CD4-positive, alpha-beta T cell treated with Interleukin-6 for 4 hours (primary cell): ENCODE measurements around the gene STAB1.

Experiments used
- DNase-seq: peaks from one replicate; pipeline ENCODE4 v3.0.0-alpha.2; 2020; ENCODE audit warnings: mixed read lengths

STAB1 gene

DNA sequence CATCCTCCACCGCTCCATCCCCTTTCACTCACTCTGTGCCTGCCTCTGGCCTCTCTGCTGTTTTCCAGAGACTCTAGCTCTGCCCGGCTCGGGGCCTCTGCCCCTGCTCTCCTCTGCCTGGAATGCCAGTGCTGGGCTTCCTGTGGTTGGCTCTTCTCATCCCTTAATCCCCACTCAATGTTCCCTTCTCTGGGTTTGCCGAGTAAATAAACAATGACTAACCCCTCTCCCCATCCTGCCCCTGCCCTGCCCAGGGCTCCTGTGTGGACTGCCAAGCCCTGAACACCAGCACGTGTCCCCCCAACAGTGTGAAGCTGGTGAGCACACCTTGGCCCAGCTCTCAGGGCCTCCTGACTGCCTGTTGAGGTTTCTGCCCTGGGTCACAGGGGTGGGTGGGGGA is 12.2 kb downstream of the STAB1 start:
- DNase-seq, result no peak

DNA sequence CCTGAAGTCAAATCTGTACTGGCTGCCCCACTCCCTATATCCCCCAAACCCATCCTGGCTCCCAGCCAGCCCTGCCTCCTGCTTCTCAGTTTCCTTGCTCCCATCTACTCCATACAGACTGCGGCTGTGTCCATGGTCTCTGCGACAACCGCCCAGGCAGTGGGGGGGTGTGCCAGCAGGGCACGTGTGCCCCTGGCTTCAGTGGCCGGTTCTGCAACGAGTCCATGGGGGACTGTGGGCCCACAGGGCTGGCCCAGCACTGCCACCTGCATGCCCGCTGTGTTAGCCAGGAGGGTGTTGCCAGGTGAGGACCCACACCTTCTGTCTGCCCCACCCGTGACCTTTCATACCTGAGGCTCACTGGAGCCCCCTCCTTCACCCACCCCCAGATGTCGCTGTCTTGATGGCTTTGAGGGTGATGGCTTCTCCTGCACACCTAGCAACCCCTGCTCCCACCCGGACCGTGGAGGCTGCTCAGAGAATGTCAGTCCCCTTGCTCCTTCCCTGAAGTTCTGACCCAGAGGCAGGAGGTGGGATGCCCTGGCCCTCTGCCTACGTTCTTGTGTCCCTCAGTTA is 14.7 kb downstream of the STAB1 start:
- DNase-seq, result no peak

DNA sequence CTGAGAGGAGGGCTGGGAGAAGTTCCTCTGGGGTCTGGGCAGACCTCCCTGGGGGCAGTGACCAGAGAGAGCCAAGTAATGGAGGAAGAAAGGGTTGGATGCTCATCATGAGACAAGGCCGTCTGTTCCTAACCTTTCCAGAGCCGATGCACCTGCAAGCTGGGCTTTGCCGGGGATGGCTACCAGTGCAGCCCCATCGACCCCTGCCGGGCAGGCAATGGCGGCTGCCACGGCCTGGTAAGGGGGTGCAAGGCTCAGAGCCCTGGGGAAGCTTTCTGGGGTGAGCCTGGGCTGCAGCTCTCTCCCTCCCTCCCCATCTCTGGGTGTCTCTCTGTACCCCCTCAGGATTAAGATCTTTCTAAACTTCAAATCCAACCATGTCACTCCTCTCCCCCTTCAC is 16.4 kb downstream of the STAB1 start:
- no peak for DNase-seq

DNA sequence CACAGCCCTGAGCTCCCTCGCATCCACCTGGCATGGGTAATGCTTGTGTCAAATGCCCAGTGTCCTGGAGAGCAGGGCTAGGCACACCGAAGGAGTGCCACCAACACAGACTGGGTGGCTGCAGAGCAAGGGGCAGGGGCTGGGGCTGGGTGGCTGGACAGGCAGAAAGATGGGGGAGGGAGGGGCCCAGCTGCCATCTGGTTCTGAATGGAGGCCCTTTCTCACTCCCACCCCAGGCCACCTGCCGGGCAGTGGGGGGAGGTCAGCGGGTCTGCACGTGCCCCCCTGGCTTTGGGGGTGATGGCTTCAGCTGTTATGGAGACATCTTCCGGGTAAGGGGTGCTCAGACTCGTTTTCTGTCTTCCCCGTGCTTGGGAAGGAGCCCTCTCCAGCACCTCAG is 17.0 kb downstream of the STAB1 start:
- DNase-seq, result no peak

DNA sequence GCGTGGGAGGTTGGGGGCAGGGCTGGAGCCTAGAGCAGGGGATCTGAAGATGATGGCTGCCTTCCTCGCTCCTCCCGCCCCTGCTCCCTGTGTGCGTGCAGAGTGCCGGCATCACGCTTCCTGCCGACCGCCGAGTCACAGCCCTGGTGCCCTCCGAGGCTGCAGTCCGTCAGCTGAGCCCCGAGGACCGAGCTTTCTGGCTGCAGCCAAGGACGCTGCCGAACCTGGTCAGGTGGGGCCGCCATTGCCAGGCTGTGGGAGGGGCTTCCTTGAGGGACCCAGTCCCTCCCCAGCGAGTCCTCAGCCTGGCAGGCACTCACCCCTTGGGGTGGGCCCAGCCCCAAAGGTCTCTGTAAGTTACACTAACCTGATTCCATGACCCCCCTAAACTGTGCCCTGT is 17.6 kb downstream of the STAB1 start:
- no peak for DNase-seq

DNA sequence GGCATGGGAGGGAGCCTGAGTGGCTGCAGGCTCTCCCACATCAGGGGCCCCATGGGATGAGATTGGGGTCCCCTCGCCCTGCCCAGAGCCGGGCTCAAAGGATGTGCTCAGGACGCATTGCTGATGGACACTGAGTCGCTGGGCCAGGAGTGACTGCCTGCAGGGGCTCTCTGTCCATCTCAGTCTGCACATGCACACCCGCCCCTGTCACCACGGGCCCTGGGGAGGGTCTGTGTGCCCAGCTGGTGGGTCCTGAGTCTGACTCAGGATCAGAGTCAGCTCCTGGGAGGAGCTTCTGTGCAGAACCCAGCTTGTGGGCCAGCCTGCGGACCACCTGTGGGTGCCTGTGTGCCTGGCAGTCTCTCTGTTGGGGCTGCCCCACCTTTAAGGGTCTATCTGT is 18.1 kb downstream of the STAB1 start:
- no peak for DNase-seq

DNA sequence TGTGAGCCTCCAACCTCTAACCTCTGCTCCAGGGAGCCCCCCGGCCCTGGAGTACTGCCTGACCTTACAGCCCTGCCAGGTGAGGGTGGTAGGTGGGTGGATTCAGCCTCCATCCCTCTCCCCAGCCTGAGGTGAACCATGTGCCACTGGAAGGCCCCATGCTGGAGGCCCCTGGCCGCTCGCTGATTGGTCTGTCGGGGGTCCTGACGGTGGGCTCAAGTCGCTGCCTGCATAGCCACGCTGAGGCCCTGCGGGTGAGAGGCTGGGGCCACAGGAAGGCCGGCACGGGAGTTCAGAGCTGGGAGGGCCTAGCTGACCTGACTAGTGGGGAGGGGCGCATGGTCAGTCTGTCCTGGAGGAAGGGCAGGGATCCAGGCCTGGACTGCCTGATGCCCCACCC is 19.4 kb downstream of the STAB1 start:
- DNase-seq, result no peak

DNA sequence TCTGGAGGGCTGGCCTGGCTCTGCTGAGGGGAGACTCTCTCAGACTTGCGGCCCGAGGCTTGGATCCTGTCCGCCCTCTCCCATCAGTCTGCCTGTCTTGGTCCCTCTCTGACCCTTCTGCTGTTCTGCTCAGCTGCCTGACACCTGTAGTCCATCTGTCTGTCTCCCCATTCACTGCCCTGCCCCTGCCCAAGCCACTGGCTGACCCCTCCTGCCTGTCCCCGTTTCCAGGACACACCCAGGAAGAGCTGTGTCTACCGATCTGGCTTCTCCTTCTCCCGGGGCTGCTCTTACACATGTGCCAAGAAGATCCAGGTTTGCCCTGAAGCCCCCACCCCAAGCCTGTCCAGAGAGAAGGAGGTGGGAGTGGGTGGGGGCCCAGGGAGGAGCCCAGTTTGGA is 20.1 kb downstream of the STAB1 start:
- DNase-seq, result no peak

DNA sequence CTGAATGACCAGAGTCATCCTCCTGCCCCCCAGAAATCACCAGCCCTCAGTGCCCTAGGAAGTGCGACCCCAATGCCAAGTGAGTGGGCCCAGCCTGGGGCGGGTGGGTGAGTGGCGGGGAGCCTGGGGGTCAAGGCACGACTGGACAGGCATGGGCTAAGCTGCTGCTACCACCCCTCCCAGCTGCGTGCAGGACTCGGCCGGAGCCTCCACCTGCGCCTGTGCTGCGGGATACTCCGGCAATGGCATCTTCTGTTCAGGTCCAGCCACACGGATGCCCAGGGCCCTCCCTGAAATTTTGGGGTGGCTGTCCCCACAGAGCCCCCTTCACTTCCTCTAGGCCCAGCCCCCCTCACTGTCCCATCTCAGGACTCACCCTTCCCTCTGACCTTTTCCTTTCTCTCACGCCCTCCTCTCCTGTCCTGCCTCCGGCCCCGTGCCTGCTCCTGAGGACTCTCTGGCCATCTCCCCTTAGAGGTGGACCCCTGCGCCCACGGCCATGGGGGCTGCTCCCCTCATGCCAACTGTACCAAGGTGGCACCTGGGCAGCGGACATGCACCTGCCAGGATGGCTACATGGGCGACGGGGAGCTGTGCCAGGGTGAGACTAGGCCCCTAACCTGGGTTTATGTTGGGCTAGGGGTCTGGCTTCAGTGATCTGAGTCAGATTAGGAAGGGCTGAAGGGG is 21.5 kb downstream of the STAB1 start:
- DNase-seq, result no peak

DNA sequence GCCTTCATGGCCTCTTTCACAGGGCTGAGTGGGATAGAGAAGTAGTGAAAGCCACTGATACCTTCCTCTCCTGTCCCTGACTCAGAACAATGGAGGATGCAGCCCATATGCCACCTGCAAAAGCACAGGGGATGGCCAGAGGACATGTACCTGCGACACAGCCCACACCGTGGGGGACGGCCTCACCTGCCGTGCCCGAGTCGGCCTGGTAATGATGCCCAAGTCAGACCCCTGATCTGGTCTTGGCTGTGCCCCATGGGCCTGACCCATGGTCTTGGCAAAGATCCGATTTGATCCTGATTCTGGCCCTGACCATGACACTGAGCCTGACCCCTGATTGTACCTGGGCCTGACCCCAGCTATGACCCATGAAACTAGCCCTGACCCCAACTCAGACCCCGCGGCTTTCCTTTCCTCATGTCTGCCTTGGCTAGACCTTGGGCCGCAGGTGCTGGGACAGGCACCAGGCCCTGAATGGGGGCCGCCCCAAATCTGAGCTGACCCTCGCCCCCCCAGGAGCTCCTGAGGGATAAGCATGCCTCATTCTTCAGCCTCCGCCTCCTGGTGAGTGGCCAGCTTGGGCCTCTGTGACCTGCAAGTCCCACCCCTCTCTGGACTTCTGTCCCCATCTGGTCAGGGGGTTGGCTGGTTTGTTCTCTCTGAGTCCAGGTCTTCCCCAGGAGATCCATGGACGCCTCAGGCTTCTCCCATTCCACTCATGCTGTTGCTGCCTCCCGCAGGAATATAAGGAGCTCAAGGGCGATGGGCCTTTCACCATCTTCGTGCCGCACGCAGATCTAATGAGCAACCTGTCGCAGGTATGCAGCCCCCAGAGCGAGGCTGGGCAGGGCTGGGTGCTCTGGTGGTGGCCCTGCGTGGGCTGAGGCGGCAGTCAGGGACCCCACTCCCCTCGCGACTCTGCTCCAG is 22.9 kb downstream of the STAB1 start:
- DNase-seq, result no peak

DNA sequence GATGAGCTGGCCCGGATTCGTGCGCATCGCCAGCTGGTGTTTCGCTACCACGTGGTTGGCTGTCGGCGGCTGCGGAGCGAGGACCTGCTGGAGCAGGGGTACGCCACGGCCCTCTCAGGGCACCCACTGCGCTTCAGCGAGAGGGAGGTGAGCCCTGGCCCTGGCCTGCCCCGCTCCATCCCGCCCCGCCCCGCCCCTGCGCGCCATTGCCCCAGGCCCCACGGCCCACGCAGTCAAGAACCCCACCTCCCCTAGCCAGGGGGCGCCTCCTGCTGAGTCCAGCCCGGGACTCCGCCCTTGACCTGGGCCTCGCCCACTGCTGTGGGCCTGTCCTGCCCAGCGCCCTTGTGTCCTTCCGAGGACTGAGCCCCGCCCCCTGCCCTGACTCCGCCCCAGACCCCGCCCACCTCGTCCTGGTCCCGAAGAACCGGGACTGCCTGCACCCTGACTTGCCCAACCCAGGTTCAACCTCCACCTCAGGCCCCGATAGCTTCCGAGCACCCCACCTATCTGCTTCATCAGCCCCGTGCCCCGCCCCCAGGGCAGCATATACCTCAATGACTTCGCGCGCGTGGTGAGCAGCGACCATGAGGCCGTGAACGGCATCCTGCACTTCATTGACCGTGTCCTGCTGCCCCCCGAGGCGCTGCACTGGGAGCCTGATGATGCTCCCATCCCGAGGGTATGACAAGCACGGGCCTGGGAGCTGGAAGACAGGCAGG is 23.7 kb downstream of the STAB1 start:
- no peak for DNase-seq

DNA sequence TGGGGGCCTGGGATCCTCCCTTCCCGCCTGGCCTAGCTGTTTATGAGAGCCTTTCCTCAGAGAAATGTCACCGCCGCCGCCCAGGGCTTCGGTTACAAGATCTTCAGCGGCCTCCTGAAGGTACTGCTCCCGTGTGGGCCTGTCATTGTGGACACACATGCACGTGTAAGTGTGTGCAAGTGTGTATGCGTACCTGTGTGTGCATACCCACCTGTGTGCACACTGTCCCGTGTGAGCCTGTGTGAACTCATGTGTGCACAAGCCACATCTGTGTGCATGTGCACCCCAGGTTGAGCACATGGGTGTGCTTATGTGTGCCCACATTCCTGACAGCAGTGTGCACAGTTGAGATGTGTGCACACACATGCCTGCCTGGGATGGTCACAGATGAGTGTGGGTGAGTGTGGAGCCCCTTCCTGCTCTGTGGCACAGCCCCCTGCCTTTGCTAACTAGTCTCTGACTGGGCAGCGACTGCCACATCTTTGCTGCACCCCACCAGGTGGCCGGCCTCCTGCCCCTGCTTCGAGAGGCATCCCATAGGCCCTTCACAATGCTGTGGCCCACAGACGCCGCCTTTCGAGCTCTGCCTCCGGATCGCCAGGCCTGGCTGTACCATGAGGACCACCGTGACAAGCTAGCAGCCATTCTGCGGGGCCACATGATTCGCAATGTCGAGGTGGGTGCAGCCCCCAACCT is 24.5 kb downstream of the STAB1 start:
- DNase-seq, result no peak

DNA sequence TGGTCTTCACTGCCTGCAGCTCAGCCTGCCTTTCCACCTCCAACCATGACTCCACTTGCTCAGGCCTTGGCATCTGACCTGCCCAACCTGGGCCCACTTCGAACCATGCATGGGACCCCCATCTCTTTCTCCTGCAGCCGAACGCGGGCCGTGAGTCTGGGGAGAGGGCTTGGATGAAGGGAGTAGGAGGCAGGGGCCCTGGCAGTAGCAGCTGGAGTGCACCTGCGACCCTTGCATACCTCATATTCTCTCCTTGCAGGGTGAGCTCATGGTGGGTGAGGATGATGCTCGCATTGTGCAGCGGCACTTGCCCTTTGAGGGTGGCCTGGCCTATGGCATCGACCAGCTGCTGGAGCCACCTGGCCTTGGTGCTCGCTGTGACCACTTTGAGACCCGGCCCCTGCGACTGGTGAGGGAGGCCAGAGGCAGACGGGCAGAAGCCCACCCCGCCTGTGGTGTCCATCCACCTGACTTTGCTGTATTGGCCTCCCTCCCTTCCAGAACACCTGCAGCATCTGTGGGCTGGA is 25.1 kb downstream of the STAB1 start:
- no peak for DNase-seq

DNA sequence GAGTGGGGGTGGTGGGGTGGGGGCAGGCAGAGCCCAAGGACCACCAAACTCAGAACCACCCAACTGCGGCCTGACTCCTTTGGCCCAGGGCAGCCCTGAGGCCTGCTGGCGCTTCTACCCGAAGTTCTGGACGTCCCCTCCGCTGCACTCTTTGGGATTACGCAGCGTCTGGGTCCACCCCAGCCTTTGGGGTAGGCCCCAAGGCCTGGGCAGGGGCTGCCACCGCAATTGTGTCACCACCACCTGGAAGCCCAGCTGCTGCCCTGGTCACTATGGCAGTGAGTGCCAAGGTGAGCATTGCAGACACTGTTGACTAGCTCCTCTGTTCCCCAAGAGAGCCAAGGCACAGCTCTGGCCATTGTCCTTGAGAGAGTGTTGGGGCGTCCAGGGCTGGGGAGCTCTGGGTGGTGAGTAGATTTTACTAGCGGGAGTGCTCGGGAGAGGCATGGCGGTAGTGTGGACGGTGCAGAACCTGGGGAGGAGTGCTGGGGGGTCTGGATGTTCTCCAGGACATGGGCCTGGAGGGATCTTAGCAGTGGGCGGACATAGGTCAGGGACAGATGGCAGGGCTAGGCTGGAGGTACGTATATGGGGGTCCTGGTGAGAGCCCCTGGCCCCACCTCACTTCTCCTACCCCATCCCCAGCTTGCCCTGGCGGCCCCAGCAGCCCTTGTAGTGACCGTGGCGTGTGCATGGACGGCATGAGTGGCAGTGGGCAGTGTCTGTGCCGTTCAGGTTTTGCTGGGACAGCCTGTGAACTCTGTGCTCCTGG is 25.8 kb downstream of the STAB1 start:
- DNase-seq, result no peak

DNA sequence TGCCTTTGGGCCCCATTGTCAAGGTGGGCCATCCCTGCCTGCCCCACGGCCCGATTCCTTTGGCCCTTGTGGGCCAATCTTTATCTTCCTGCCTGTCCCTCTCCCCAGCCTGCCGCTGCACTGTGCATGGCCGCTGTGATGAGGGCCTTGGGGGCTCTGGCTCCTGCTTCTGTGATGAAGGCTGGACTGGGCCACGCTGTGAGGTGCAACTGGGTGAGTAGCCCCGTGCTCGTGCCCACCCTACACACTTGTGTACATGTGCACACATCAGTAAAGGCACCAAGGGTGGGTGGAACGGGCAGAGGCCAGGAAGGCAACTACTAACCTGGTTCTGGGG is 26.3 kb downstream of the STAB1 start:
- DNase-seq, result no peak

DNA sequence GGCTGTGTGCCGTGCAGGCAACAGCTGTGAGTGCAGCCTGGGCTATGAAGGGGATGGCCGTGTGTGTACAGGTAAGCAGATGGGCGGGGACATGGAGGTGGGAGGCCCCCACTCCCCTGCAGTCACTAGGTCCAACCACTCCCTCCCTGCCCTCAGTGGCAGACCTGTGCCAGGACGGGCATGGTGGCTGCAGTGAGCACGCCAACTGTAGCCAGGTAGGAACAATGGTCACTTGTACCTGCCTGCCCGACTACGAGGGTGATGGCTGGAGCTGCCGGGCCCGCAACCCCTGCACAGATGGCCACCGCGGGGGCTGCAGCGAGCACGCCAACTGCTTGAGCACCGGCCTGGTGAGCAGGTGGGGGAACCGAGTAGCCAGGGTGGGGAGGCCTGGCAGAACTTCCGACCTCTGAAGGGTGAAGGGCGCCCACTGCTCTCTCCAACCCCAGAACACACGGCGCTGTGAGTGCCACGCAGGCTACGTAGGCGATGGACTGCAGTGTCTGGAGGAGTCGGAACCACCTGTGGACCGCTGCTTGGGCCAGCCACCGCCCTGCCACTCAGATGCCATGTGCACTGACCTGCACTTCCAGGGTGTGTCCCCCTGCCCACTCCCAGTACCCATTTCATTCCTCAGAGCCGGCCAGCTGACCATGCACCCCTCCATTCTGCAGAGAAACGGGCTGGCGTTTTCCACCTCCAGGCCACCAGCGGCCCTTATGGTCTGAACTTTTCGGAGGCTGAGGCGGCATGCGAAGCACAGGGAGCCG is 26.9 kb downstream of the STAB1 start:
- DNase-seq, result no peak

DNA sequence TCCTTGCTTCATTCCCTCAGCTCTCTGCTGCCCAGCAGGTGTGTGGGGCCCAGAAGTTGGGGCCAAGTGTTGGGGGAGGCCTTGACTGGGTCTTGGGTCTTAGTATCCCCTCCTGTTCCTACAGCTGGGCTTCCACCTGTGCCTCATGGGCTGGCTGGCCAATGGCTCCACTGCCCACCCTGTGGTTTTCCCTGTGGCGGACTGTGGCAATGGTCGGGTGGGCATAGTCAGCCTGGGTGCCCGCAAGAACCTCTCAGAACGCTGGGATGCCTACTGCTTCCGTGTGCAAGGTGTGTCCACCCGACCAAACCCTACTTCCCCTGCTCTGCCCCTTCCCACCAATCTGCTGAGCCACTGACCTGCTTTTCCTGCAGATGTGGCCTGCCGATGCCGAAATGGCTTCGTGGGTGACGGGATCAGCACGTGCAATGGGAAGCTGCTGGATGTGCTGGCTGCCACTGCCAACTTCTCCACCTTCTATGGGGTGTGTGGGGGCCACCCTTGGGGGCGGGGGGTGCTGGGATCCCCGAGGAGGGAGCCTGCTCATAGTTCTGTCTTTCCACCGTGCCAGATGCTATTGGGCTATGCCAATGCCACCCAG is 27.6 kb downstream of the STAB1 start:
- no peak for DNase-seq

DNA sequence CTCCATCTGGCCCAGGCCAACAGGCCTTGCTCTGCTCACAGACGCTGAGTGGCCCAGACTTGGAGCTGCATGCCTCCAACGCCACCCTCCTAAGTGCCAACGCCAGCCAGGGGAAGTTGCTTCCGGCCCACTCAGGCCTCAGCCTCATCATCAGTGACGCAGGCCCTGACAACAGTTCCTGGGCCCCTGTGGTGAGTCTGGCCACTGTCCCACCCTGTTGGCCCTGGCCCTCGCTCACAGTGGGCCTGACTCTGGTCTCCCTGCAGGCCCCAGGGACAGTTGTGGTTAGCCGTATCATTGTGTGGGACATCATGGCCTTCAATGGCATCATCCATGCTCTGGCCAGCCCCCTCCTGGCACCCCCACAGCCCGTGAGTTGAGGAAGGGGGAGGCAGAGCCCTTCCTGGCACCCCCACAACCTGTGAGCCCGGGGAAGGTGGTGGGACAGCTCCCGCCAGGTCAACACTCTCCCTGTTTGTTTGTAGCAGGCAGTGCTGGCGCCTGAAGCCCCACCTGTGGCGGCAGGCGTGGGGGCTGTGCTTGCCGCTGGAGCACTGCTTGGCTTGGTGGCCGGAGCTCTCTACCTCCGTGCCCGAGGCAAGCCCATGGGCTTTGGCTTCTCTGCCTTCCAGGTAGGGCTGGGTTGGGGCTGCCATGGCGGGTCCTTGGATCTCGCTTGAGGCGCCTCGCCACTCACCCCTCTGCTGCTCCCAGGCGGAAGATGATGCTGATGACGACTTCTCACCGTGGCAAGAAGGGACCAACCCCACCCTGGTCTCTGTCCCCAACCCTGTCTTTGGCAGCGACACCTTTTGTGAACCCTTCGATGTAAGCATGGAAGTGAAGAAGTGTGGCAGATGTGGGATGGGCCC is 28.5 kb downstream of the STAB1 start:
- DNase-seq, result no peak

DNA sequence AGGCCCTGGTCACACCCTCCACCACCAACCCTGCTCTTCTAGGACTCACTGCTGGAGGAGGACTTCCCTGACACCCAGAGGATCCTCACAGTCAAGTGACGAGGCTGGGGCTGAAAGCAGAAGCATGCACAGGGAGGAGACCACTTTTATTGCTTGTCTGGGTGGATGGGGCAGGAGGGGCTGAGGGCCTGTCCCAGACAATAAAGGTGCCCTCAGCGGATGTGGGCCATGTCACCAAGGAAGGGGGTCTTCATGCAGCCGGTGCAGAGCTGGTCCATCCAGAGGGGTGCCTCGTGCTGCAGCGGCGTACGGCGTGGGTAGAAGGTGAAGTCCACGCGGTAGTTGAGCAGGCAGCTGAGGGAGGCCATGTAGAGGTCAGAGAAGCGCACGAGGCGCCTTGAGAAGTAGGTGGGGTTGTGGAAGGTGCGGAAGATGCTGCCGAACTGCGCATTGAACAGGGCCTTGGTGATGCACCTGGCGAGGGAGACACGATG is 29.2 kb downstream of the STAB1 start:
- DNase-seq, result no peak
